Measurements from ENCODE around the gene CHPF.

- TF ChIP-seq NFRKB (IDR thresholded peaks at IDR 0.05) (no peak), TARDBP (IDR thresholded peaks at IDR 0.05) (no peak)
These were observed 1.8 kb upstream of the CHPF start for GRCh38 chr2:219545295-219545942.
